Measurements from ENCODE around the gene IL24. TPM values are rescaled to one million over a fixed set of nuclear protein-coding genes. Genes with fewer than 3 reads are reported as not detected.

The IL24 gene
- total RNA-seq, 1 experiment from 2014 or later, result 0.58 TPM

GRCh38 chr1:206892351-206892984 lies 4.8 kb upstream of the IL24 start:
- Mint-ChIP-seq H3K36me3 (ENCODE audit: insufficient read depth, unreplicated experiment) (peaks cover 6% of the 10 kb centered on the region), H3K27me3 (ENCODE audit: insufficient read depth, unreplicated experiment) (no peaks in the 10 kb centered on the region), H3K27ac (ENCODE audit: low read depth, unreplicated experiment) (peak overlapping the region; percentile 95), H3K9me3 (ENCODE audit: unreplicated experiment) (no peaks in the 10 kb centered on the region), H3K4me1 (ENCODE audit: insufficient read depth, unreplicated experiment) (peaks cover 89% of the 10 kb centered on the region), H3K4me3 (ENCODE audit: unreplicated experiment) (peak overlapping the region; percentile 2)
- ChIA-PET CTCF (interaction anchor here (0.6 to 7.4 kb wide), 9 partner anchors 9 to 166 kb away, joined by 3 to 72 read pairs (median 5); partner anchors contain the start of gene IL20), POLR2A (interaction anchor here (0.5 to 12.1 kb wide), 15 partner anchors 7 to 488 kb away, joined by 3 to 271 read pairs (median 3); partner anchors contain the start of genes C1orf116 and IL20)
- BruUV-seq (replicated peaks), result no TSS peak
- intact Hi-C loops (cut with micrococcal nuclease), result loop anchor here (10.0 kb wide), 1 partner anchor 432 kb away; the partner anchor contains the start of gene CD55
- peak; percentile 89 for DNase-seq (ENCODE audit: unreplicated experiment)
- TF ChIP-seq, protein P1, sequence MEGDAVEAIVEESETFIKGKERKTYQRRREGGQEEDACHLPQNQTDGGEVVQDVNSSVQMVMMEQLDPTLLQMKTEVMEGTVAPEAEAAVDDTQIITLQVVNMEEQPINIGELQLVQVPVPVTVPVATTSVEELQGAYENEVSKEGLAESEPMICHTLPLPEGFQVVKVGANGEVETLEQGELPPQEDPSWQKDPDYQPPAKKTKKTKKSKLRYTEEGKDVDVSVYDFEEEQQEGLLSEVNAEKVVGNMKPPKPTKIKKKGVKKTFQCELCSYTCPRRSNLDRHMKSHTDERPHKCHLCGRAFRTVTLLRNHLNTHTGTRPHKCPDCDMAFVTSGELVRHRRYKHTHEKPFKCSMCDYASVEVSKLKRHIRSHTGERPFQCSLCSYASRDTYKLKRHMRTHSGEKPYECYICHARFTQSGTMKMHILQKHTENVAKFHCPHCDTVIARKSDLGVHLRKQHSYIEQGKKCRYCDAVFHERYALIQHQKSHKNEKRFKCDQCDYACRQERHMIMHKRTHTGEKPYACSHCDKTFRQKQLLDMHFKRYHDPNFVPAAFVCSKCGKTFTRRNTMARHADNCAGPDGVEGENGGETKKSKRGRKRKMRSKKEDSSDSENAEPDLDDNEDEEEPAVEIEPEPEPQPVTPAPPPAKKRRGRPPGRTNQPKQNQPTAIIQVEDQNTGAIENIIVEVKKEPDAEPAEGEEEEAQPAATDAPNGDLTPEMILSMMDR (IDR thresholded peaks at IDR 0.05; ENCODE audit: unreplicated experiment), result no peak

- H3K4me3 Mint-ChIP-seq (ENCODE audit: unreplicated experiment), result peak overlapping the region; percentile 2
- intact Hi-C loops (cut with micrococcal nuclease), result loop anchor here (10.0 kb wide), 1 partner anchor 431 kb away; the partner anchor contains the start of gene CD55
- TF ChIP-seq, protein P1 (IDR thresholded peaks at IDR 0.05; ENCODE audit: unreplicated experiment), result no peak
- H3K36me3 Mint-ChIP-seq (ENCODE audit: insufficient read depth, unreplicated experiment), result peaks cover 10% of the 10 kb centered on the region
- no peak for DNase-seq (ENCODE audit: unreplicated experiment)
- no peaks in the 10 kb centered on the region for H3K27me3 Mint-ChIP-seq (ENCODE audit: insufficient read depth, unreplicated experiment)
- H3K27ac Mint-ChIP-seq (ENCODE audit: low read depth, unreplicated experiment), result peak overlapping the region; percentile 95
- ChIA-PET CTCF (interaction anchor here (0.7 to 7.4 kb wide), 10 partner anchors 8 to 282 kb away, joined by 3 to 72 read pairs (median 6); partner anchors contain the start of gene IL20), POLR2A (interaction anchor here (0.8 to 12.1 kb wide), 9 partner anchors 8 to 218 kb away, joined by 3 to 271 read pairs (median 3); partner anchors contain the start of gene IL20)
- no peaks in the 10 kb centered on the region for H3K9me3 Mint-ChIP-seq (ENCODE audit: unreplicated experiment)
- BruUV-seq (replicated peaks), result no TSS peak
- peaks cover 84% of the 10 kb centered on the region for H3K4me1 Mint-ChIP-seq (ENCODE audit: insufficient read depth, unreplicated experiment)
Observed at GRCh38 chr1:206893380-206893779, 3.9 kb upstream of the IL24 start.

GRCh38 chr1:206895325-206895724 lies 1.9 kb upstream of the IL24 start:
- intact Hi-C loops (cut with micrococcal nuclease), result loop anchor here (10.0 kb wide), 1 partner anchor 429 kb away; the partner anchor contains the start of gene CD55
- CTCF ChIA-PET, result interaction anchor here (0.6 to 7.4 kb wide), 16 partner anchors 9 to 232 kb away, joined by 3 to 72 read pairs (median 6); partner anchors contain the start of gene IL20
- Mint-ChIP-seq H3K27me3 (ENCODE audit: insufficient read depth, unreplicated experiment) (no peaks in the 10 kb centered on the region), H3K4me1 (ENCODE audit: insufficient read depth, unreplicated experiment) (peaks cover 76% of the 10 kb centered on the region), H3K27ac (ENCODE audit: low read depth, unreplicated experiment) (peak overlapping the region; percentile 89), H3K36me3 (ENCODE audit: insufficient read depth, unreplicated experiment) (peaks cover 15% of the 10 kb centered on the region), H3K4me3 (ENCODE audit: unreplicated experiment) (peak overlapping the region; percentile 2), H3K9me3 (ENCODE audit: unreplicated experiment) (no peaks in the 10 kb centered on the region)
- peak; percentile 99 for DNase-seq (ENCODE audit: unreplicated experiment)
- TF ChIP-seq, protein P1 (IDR thresholded peaks at IDR 0.05; ENCODE audit: unreplicated experiment), result no peak
- BruUV-seq (replicated peaks), result no TSS peak
- POLR2A ChIA-PET, result interaction anchor here (0.6 to 12.1 kb wide), 17 partner anchors 10 to 260 kb away, joined by 3 to 271 read pairs (median 4); partner anchors contain the start of genes DYRK3, IL20 and PFKFB2

GRCh38 chr1:206895837-206896242 lies 1.4 kb upstream of the IL24 start:
- ChIA-PET POLR2A (interaction anchor here (0.6 to 12.1 kb wide), 19 partner anchors 10 to 1776 kb away, joined by 3 to 271 read pairs (median 4); partner anchors contain the start of genes DYRK3, IL20 and PFKFB2), CTCF (interaction anchor here (0.6 to 7.4 kb wide), 18 partner anchors 9 to 265 kb away, joined by 3 to 72 read pairs (median 5); partner anchors contain the start of gene IL20)
- Mint-ChIP-seq H3K27me3 (ENCODE audit: insufficient read depth, unreplicated experiment) (no peaks in the 10 kb centered on the region), H3K27ac (ENCODE audit: low read depth, unreplicated experiment) (peak overlapping the region; percentile 89), H3K36me3 (ENCODE audit: insufficient read depth, unreplicated experiment) (peaks cover 15% of the 10 kb centered on the region), H3K4me3 (ENCODE audit: unreplicated experiment) (peak overlapping the region; percentile 2), H3K4me1 (ENCODE audit: insufficient read depth, unreplicated experiment) (peaks cover 71% of the 10 kb centered on the region), H3K9me3 (ENCODE audit: unreplicated experiment) (no peaks in the 10 kb centered on the region)
- intact Hi-C loops (cut with micrococcal nuclease), result loop anchor here (10.0 kb wide), 1 partner anchor 429 kb away; the partner anchor contains the start of gene CD55
- no TSS peak for BruUV-seq (replicated peaks)
- TF ChIP-seq, protein P1 (IDR thresholded peaks at IDR 0.05; ENCODE audit: unreplicated experiment), result no peak
- DNase-seq (ENCODE audit: unreplicated experiment), result peak; percentile 99

Data from MCF 10A (cell line).